CMK (cell line): ENCODE measurements around the gene UNC45B.
"Not testable (repeated sequence)": the region's sequence is repeated elsewhere in the genome, so short reads cannot be mapped to it uniquely, and the experiment has no call there.

Experiments used
- DNase-seq: peaks from one replicate; pipeline ENCODE4 v3.0.0-alpha.2; 2010; ENCODE audit warnings: low read depth

UNC45B gene

DNA sequence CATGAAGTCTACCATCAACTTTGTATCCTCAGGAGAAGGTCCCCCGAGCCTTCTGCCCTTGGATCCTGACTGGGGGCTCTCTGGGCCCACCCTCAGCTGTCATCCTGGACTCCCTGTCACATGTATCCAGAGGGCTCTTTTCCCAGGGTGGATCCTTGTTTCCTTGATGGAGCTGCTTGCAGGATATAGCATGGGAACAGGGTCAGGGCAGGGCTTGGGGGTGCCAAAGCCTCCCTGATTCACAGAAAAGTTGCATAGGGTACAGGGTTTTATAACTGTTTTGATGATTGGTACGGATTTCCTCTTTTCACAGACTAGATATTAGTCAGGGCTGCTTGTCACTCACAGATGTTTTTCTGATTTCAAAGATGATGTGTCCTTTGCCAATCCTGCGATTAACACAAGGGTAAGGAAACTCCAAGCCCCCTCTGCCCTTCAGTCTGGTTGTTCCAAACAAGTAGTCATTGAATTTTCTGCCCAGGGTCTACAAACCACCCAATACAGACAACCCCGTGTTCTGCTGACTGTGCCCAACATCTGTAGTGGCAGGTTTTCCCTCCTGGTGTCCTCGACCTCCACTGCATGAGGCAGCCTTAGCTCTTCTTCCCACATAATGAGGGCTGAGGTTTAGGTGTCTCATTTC is 67.1 kb downstream of the UNC45B start:
- no peak for DNase-seq

DNA sequence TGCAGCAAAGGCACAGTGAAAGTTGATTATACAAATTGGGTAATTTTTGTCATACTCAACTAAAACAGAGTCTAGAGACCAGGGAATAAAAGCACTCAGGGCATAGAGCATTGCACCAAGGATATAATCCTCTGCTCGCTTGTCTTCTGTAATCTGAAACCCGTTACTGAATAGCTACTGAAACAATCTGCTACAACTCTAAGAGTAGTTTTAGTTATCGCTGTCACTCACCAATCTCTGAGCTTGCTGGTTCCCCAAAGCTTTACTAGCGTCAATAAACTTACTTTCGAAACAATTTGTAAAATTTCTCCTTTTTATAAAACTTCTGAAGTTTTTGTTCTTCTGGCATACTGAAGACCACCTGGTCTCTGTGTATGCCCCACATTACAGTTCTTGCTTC is 69.5 kb downstream of the UNC45B start:
- no peak for DNase-seq

DNA sequence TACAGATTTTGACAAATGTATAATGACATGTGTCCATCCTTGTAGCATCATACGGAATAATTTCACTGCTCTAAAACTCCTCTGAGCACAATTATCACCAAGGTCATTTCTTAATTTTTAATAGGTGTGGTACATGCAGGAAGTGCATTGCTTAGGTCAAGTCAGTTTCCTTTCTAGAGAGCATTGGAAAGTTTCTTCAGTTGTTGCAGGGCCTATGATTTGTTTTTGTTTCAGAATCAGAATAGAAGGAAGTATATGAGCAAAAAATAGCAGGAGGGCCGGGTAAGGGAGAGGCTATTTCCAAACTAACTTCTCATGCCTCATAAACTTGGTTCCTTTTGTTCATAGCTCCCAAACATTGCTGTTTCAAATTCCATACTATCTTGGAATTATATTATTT is 71.3 kb downstream of the UNC45B start:
- DNase-seq: no peak

DNA sequence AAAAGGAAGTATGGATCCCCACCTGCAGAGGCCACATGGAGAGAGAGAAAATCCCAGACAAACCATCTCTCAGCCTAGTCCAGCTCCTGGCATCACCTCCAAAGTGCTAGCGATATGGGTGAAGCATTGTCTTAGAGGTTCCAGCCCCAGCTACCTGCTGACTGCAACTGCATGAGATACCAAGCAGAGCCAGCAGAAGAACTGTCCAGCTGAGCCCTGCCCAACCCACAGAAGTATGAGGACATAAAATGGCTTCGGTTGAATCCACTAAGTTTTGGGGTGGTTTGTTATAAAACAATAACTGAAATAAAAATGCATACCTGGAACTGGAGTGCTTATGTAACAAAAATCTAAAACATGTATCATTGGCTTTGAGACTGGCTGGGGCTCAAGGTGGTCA is 74.8 kb downstream of the UNC45B start:
- DNase-seq: no peak

DNA sequence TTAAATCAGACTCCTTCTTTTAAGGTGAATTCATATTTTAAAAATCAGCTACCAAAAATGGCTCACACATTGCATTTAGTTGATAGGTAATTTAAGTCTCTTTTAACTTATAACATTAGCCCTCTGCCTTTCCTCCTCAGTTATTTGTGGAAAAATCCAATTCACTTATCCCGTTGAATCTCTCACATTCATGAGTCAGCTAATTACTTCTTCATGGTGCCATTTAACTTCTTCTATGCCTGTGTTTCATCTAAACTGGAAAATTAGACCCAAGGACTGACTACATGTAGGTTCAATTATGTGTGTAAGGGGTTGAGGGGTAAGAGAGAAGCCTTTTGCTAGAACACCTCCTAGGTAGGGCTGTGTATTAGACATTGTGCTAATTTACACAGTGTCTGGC is 76.8 kb downstream of the UNC45B start:
- no peak for DNase-seq

DNA sequence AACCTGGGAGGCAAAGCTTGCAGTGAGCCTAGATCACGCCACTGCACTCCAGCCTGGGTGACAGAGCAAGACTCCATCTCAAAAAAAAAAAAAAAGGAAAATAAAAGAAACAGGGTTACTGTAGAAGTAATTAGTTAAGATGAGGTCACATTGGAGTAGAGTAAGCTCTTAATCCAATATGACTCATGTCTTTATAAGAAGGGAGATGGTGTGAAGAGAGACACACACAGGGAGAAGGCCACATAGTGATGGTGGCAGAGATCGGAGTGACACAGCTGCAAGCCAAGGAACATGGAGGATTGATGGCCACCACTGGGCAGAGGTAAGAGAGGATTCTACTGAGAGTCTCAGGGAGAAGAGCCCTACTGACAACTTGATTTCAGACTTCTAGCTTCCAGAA is 79.9 kb downstream of the UNC45B start:
- DNase-seq: no peak

DNA sequence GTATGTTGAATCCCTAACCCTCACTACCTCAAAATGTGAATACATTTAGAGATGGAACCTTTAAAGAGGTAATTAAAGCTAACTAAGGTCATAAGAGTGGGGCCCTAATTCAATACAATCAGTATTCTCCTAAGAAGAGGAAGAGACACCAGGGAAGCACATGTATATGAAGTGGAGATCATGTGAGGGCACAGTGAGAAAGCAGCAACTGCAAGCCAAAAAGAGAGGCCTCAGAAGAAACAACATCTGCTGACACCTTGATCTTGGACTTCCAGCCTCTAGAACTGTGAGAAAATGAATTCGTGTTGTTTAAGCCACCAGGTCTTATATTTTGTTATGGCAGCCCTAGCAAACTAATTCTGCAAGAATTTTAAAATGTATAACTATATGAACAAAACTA is 82.0 kb downstream of the UNC45B start:
- DNase-seq: no peak

DNA sequence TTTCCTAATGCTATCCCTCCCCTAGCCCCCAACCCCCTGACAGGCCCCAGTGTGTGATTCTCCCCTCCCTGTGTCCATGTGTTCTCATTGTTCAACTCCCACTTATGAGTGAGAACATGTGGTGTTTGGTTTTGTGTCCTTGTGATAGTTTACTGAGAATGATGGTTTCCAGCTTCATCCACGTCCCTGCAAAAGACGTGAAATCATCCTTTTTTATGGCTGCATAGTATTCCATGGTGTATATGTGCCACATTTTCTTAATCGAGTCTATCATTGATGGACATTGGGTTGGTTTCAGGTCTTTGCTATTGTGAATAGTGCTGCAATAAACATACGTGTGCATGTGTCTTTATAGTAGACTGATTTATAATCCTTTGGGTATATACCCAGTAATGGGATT is 86.7 kb downstream of the UNC45B start:
- DNase-seq: not testable (repeated sequence)

DNA sequence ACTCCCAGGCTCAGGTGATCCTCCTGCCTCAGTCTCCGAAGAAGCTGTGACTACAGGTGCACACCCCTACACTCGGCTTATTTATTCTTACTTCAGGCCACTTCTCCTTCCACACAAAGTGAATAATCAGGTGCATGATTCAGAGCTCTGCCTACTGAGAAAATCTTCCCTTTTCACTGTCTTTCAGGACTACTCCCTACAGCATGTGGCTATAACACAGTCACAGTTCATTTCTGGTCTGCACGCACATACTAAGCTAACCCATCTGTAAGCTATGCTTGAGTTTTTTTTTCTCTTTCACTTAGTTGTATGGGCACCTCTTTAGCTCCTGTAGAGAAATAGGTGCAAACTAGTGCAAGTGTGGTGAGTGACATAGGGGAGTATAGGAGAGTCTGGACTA is 87.7 kb downstream of the UNC45B start:
- DNase-seq: no peak

DNA sequence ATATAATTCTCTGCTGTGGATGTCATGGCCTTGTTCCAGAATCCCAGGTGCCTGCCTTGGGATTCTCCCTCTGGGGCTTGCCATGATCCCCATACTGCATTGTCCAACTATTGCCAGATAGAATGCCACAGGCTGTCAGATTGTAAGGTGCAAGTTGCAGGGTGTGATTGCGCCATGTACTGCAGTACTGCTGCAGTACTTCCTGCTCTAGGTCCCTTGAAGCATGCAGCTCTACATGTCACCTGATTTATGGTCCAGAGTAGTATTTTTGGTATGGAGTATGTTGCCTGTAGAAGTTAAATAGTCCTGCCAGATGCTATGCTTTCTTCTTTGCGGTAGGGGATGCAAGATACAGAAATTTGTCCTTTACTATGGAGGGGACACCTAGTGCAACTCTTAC is 88.3 kb downstream of the UNC45B start:
- no peak for DNase-seq

DNA sequence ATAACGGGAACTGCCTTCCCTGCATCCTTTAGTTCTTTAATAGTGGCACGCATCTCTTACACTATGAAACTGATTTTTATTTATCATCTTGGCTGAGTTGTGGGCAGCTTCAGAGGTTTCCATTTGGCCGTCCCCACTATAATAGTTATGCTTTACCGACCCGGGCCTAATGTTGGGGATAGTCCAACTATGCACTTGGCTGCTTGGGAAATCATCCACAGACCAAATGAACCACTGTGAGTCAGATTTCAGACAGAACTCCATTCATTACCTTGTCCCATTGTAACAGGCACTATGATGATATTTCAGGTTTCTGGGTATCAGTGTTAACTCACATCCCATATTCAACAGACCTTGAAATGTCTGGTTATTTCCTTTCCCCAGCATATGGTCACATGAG is 89.2 kb downstream of the UNC45B start:
- no peak for DNase-seq

DNA sequence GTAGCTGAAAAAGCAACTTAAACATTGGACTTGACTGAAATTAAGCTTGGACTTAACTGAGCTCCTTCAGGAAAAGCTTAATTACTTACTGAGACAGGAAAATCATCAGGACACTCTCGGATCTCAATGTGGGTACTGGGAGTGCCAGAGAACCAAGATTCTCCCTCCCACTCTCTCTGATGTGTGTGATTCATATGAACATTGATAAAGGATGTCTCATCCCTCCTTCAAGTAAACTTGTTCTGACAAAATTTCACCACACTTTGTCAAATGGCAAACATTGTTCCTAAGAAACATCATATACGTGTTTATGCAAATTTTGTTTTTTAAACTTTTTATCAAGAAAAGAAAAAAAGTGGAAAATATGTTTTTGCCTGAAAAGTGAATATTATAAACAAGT is 91.2 kb downstream of the UNC45B start:
- no peak for DNase-seq
